CD4-positive, alpha-beta memory T cell (primary cell): ENCODE measurements around the gene CCHCR1. TPM values are rescaled to one million over a fixed set of nuclear protein-coding genes. Genes with fewer than 3 reads are reported as not detected.
"Not testable (repeated sequence)": the region's sequence is repeated elsewhere in the genome, so short reads cannot be mapped to it uniquely, and the experiment has no call there.

Source experiments
- CTCF ChIA-PET: fragments of 350-600 bp; sonication (Branson Sonifier 250); formaldehyde crosslinking; loops from one replicate; lab custom pipeline; 2021; ENCODE audit warnings: inconsistent platforms; ENCODE audit not compliant: partially characterized antibody; lab: Charles Lee
- POLR2A ChIA-PET: fragments of 350-600 bp; sonication (Branson Sonifier 250); formaldehyde crosslinking; loops from one replicate; lab custom pipeline; 2021; ENCODE audit not compliant: partially characterized antibody; lab: Charles Lee
- DNase-seq, 5 donors: peaks; one replicate each; pipeline versions ENCODE4 v3.0.0 to v3.0.0-alpha.2; 2020 to 2022; ENCODE audit warnings: mixed read lengths in 1 of 5
- H3K27ac ChIP-seq: one replicate; pipeline ENCODE4 v1.7.0; 2013; ENCODE audit warnings: low read depth, low read length
- H3K27me3 ChIP-seq: 2 replicates; pipeline ENCODE4 v1.7.0; 2013; ENCODE audit warnings: mild to moderate bottlenecking, low read length, moderate library complexity; ENCODE audit not compliant: insufficient read depth
- H3K36me3 ChIP-seq: 2 replicates; pipeline ENCODE4 v1.7.0; 2013; ENCODE audit warnings: mild to moderate bottlenecking, low read length, moderate library complexity; ENCODE audit not compliant: insufficient read depth
- H3K4me1 ChIP-seq: 2 replicates; pipeline ENCODE4 v1.7.0; 2013; ENCODE audit warnings: mild to moderate bottlenecking, low read length, moderate library complexity; ENCODE audit not compliant: insufficient read depth
- H3K4me3 ChIP-seq, 2 donors: one replicate each; pipeline ENCODE4 v1.7.0; 2013; ENCODE audit warnings: low read length in 2 of 2, mild to moderate bottlenecking in 1 of 2
- H3K9me3 ChIP-seq, 2 donors: one replicate each; pipeline ENCODE4 v1.7.0; 2013; ENCODE audit warnings: low read length in 2 of 2, control low read depth in 1 of 2; ENCODE audit not compliant: control insufficient read depth in 1 of 2
- H3K27ac Mint-ChIP-seq, 7 donors: one replicate each; pipeline ENCODE4 v1.8.0; 2020 to 2021; ENCODE audit warnings: mixed read lengths in 7 of 7, mild to moderate bottlenecking in 6 of 7, inconsistent platforms in 3 of 7, moderate library complexity in 3 of 7
- H3K27me3 Mint-ChIP-seq, 2 donors: one replicate each; pipeline ENCODE4 v1.8.0; 2020 to 2021; ENCODE audit warnings: mixed read lengths in 2 of 2
- H3K36me3 Mint-ChIP-seq, 2 donors: one replicate each; pipeline ENCODE4 v1.8.0; 2020 to 2021; ENCODE audit warnings: mixed read lengths in 2 of 2, inconsistent platforms in 1 of 2, mild to moderate bottlenecking in 1 of 2
- H3K4me1 Mint-ChIP-seq, 4 donors: one replicate each; pipeline ENCODE4 v1.8.0; 2020 to 2021; ENCODE audit warnings: mixed read lengths in 4 of 4, mild to moderate bottlenecking in 1 of 4
- H3K4me3 Mint-ChIP-seq, 8 donors: one replicate each; pipeline ENCODE4 v1.8.0; 2020 to 2021; ENCODE audit warnings: mixed read lengths in 8 of 8, mild to moderate bottlenecking in 7 of 8, moderate library complexity in 6 of 8, inconsistent platforms in 3 of 8
- H3K9me3 Mint-ChIP-seq, 8 donors: one replicate each; pipeline ENCODE4 v1.8.0; 2020 to 2021; ENCODE audit warnings: mixed read lengths in 8 of 8, mild to moderate bottlenecking in 5 of 8, inconsistent platforms in 3 of 8, moderate library complexity in 1 of 8
- intact Hi-C: fragments of 100-400 bp; cut with micrococcal nuclease; formaldehyde crosslinking; loops from one replicate; pipeline ENCODE4 v1.15.1; 2023
- polyA plus RNA-seq, 2 donors: library from polyadenylated mRNA; unstranded; fragments of 300-500 nt; fragmentation: Illumina TruSeq; gene quantifications; one replicate each; pipeline ENCODE4 v1.2.3, GENCODE V29; 2021
- total RNA-seq, 2 experiments: library from RNA; stranded (reverse); gene quantifications; one replicate each; pipeline ENCODE4 v1.2.3, GENCODE V29; 2021

CCHCR1 gene
- total and polyA plus RNA-seq, 4 experiments from 2014 or later, result 3.4 to 30.5 (median 18.9) TPM

DNA sequence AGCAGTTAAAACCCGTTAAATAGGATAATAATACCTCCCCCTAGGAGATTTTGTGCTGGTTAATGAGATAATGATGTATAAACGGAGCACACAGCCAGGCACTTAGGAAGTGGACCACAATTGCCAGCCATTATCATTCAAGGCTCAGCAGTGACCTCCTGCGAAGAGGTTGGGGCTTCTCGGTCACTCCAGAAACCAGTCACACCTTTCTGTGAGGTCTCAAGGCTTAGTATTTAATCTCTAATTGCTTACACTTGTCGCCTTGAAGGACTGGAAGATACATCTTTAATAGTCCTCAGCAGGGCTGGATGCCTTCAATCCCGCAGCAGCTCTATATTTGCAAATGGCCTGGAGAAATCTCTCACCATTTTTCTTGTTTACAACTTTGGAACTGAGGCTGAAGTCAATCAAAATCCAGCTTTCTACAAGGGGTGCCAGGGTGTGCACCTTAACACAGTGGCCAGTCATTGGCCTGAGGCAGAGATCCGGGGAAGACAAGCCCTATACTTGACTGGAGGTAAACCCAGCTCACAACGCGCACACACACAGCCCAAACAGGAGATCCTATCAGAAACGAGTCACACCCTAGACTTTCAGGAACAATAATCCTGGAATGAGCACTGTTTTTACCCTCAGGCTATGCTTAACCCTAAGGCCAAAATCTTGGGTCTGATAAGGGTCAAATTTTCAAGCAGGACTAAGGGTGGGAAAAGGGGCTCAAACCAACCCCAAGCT lies 11.7 kb upstream of the CCHCR1 start:
- DNase-seq, result no peak
- no peak overlapping the region for H3K4me3 ChIP-seq
- ChIA-PET POLR2A (no interaction called here), CTCF (no interaction called here)
- no peaks in the 10 kb centered on the region for H3K36me3 Mint-ChIP-seq
- H3K27ac Mint-ChIP-seq, result no peak overlapping the region
- H3K4me1 Mint-ChIP-seq, result peaks cover 0 to 6% (median 3%) of the 10 kb centered on the region in 4 donors
- H3K27me3 Mint-ChIP-seq, result no peaks in the 10 kb centered on the region
- intact Hi-C loops, result no loop called here
- H3K4me1 ChIP-seq, result no peaks in the 10 kb centered on the region
- no peak overlapping the region for H3K27ac ChIP-seq
- no peaks in the 10 kb centered on the region for H3K27me3 ChIP-seq
- H3K9me3 ChIP-seq, result no peaks in the 10 kb centered on the region
- peaks cover 0 to 3% (median 0%) of the 10 kb centered on the region in 8 donors for H3K9me3 Mint-ChIP-seq
- H3K4me3 Mint-ChIP-seq, result no peak overlapping the region
- no peaks in the 10 kb centered on the region for H3K36me3 ChIP-seq

DNA sequence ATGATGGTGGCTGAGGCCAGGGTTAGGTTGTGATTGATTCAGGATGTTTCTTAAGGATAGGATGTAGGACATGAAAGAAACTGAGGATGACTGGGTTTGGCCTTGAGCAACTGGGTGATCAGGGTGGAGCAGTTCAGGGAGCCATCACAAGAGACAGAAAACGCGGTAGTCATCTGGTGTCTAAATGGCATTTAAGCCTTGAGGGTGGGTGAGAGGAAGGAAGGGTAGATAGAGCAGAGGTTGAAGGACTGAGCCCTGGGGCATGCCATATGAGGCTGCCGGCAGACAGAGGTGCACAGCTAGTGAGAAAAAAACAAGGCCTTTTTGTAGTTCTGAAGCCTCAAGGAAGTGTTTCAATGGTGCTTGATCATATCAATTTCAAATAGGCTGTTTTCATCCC lies 11.0 kb upstream of the CCHCR1 start:
- Histone ChIP-seq H3K27ac (no peak overlapping the region), H3K4me1 (no peaks in the 10 kb centered on the region), H3K36me3 (no peaks in the 10 kb centered on the region), H3K27me3 (no peaks in the 10 kb centered on the region), H3K4me3 (no peak overlapping the region), H3K9me3 (no peaks in the 10 kb centered on the region)
- CTCF ChIA-PET, result no interaction called here
- intact Hi-C loops, result no loop called here
- Mint-ChIP-seq H3K27me3 (no peaks in the 10 kb centered on the region), H3K4me1 (peaks cover 0 to 6% (median 3%) of the 10 kb centered on the region in 4 donors), H3K27ac (peak overlapping the region in 1 of 7 donors; percentile 10), H3K9me3 (peaks cover 0 to under 1% (median 0%) of the 10 kb centered on the region in 8 donors), H3K4me3 (no peak overlapping the region), H3K36me3 (no peaks in the 10 kb centered on the region)
- no peak for DNase-seq
- POLR2A ChIA-PET, result interaction anchor here (0.6 kb wide), 1 partner anchor 24 kb away, joined by 3 read pairs; no protein-coding TSS in a partner anchor

DNA sequence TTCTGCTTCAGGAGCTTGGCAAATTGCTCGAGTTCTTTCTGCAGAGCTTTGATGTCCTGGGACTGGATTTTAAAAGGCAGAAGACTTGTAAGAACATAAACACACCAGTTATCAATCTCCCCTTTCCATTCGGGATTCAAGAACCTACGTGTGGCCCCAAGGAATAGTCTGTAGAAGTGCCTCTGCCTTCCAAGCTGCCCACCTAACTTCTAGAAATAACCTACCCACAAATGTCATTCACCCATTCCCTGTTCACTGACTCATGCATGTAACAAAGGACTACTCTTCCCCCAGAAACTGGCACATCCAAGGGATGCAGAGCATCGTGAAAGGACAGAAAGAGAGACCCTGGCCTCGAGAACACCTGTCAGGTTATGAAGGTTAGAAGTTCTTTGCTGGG lies 8.4 kb upstream of the CCHCR1 start:
- Histone ChIP-seq H3K9me3 (no peaks in the 10 kb centered on the region), H3K4me1 (no peaks in the 10 kb centered on the region), H3K27me3 (no peaks in the 10 kb centered on the region), H3K4me3 (no peak overlapping the region), H3K36me3 (no peaks in the 10 kb centered on the region), H3K27ac (no peak overlapping the region)
- H3K4me3 Mint-ChIP-seq, result no peak overlapping the region
- no peaks in the 10 kb centered on the region for H3K27me3 Mint-ChIP-seq
- H3K27ac Mint-ChIP-seq, result peak overlapping the region in 1 of 7 donors; percentile 2
- ChIA-PET CTCF (interaction anchor here (0.9 to 2.0 kb wide), 3 partner anchors 10 to 276 kb away, joined by 3 to 5 read pairs (median 5); no protein-coding TSS in a partner anchor), POLR2A (interaction anchor here (0.7 kb wide), 1 partner anchor 188 kb away, joined by 3 read pairs; no protein-coding TSS in a partner anchor)
- H3K4me1 Mint-ChIP-seq, result peaks cover 0 to 7% (median 3%) of the 10 kb centered on the region in 4 donors
- H3K9me3 Mint-ChIP-seq, result no peaks in the 10 kb centered on the region
- intact Hi-C loops, result no loop called here
- no peaks in the 10 kb centered on the region for H3K36me3 Mint-ChIP-seq
- DNase-seq, result no peak

DNA sequence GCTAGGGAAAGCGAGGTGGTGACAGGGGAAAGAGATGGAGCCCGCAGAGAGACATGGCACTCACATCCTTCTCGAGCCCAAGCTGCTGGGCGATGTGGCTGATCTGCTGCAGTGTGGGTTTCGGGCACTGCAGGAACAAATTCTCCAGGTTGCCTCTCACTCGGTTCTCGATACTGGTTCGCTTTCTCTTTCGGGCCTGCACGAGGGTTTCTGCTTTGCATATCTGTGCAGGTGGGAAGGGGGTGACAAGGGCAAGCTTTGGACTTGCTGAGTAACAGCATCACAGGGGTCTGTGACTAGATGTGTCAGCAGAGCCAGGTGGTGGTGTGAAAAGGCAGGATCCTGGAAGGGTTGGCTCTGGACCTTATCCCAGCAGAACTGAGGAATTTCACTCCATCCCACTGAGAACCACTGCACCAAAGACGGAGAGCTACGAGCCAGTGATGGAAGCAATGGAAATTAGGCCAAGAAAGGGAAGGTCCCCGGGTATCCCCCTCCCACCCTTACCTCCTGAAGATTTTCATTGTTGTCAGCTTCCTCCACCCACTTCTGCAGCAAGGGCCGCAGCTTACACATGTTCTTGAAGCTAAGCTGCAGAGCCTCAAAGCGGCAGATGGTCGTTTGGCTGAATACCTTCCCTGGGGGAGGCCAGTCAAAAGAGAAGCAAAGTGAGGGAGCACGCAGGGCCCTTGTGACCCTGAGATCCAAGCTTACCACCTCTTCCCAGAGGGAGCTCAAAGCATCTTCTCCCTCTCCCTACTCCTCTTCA lies 7.6 kb upstream of the CCHCR1 start:
- H3K4me1 ChIP-seq, H3K4me1 Mint-ChIP-seq, H3K27me3 ChIP-seq, H3K36me3 Mint-ChIP-seq, H3K4me3 ChIP-seq, intact Hi-C loops, H3K9me3 Mint-ChIP-seq, H3K36me3 ChIP-seq, H3K27me3 Mint-ChIP-seq, H3K9me3 ChIP-seq, DNase-seq, H3K27ac ChIP-seq: not testable (repeated sequence)
- ChIA-PET CTCF (interaction anchor here (0.9 to 2.0 kb wide), 3 partner anchors 9 to 277 kb away, joined by 3 to 5 read pairs (median 5); no protein-coding TSS in a partner anchor), POLR2A (interaction anchor here (0.7 to 1.0 kb wide), 2 partner anchors 32 to 188 kb away, joined by 3 read pairs; no protein-coding TSS in a partner anchor)
- Mint-ChIP-seq H3K27ac (peak overlapping the region in 5 of 7 donors; percentile 19 to 79 (median 55)), H3K4me3 (peak overlapping the region in 4 of 8 donors; percentile 4 to 58 (median 27))

DNA sequence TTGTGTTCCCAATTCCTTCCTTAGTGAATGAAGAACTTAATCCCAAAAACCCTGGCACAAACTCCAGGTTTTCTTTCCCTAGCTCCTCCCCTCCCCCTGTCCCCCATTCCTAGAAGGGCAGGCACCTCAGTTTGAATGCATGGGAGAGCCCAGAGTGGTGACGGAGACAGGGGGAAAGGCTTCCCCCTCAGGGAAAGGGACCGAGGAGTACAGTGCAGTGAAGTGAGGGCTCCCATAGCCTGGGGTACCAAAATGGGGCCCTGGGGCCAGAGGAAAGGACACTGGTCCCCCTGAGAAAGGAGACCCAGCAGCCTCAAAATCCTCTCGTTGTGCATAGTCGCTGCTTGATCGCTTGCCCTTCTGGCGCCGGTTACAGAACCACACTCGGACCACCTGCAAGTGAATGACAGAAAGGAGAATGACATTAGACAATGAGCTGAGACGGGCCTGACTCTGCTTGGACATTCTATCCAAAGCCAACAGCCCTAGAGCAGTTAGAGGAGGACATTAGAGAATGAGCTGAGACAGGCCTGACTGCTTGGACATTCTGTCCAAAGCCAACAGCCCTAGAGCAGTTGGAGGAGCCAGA lies 7.0 kb upstream of the CCHCR1 start:
- H3K9me3 Mint-ChIP-seq, H3K9me3 ChIP-seq, H3K27me3 ChIP-seq, H3K4me1 Mint-ChIP-seq, CTCF ChIA-PET, DNase-seq, intact Hi-C loops, H3K36me3 Mint-ChIP-seq, H3K27me3 Mint-ChIP-seq, H3K4me1 ChIP-seq, H3K4me3 ChIP-seq, H3K36me3 ChIP-seq, H3K27ac ChIP-seq: not testable (repeated sequence)
- H3K4me3 Mint-ChIP-seq, result peak overlapping the region in 2 of 8 donors; percentile 32 to 34
- POLR2A ChIA-PET, result interaction anchor here (1.0 kb wide), 1 partner anchor 32 kb away, joined by 3 read pairs; no protein-coding TSS in a partner anchor
- peak overlapping the region in 3 of 7 donors; percentile 19 to 43 (median 30) for H3K27ac Mint-ChIP-seq

DNA sequence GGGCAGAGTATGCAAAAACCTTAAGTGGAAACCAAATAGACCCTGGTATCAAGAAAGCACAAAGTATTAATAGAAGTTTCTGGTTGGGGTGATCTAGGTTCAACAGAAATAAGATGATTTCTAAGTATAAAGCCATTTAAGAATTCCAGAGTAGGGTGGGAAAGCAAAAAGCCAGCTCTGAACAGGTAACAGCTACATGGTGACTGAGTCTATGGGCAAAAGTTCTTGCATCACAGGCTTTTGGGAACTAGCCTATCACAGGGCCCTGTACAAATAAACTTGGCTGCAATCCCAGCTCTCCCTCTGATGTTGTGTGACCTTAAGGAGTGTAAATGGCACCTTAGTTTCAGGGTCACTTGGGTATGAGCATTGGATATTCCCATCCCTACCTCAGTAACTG lies 6.3 kb upstream of the CCHCR1 start:
- CTCF ChIA-PET, result no interaction called here
- Histone ChIP-seq H3K4me3 (no peak overlapping the region), H3K27me3 (no peaks in the 10 kb centered on the region), H3K27ac (no peak overlapping the region), H3K9me3 (no peaks in the 10 kb centered on the region), H3K4me1 (peaks cover 13% of the 10 kb centered on the region), H3K36me3 (no peaks in the 10 kb centered on the region)
- intact Hi-C loops, result no loop called here
- Mint-ChIP-seq H3K9me3 (no peaks in the 10 kb centered on the region), H3K4me1 (peaks cover 10 to 13% (median 12%) of the 10 kb centered on the region in 4 donors), H3K4me3 (no peak overlapping the region), H3K27ac (no peak overlapping the region), H3K36me3 (no peaks in the 10 kb centered on the region), H3K27me3 (no peaks in the 10 kb centered on the region)
- POLR2A ChIA-PET, result no interaction called here
- no peak for DNase-seq
